Measurements from ENCODE around the gene ROBO2.

DNA sequence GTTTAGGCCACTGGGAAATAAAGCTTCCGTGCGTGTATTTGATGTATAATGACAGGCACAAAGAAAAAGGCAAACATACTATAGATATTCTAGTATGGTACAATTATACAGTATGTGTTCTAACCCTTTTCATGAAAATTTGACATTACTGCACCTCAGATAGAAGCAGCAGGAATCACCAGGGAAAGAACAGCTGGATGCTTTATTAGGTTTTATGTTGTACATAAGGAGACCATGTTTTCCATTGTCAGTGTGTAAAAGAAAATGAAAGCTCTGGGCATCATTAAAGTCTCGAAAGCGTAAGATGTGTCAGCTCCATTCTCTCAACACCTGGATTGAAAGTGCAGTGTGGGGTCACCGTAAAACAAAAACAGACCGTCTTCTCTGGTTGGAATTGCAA is 302.1 kb downstream of the ROBO2 start:
- TF ChIP-seq CTCF (IDR thresholded peaks at IDR 0.05) (no peak), POLR2A (IDR thresholded peaks at IDR 0.05) (no peak)

All from esophagus squamous epithelium (tissue), 4 donors.